HG03354 (cell line): ENCODE results near the gene CFAP20.
"Not testable (repeated sequence)": the region's sequence is repeated elsewhere in the genome, so short reads cannot be mapped to it uniquely, and the experiment has no call there.

Experiments used
- ATAC-seq: cut with Tn5 transposase; IDR thresholded peaks from one replicate; pipeline ENCODE4 v1.9.1; 2021; ENCODE audit warnings: mild to moderate bottlenecking; ENCODE audit not compliant: unreplicated experiment, poor library complexity, severe bottlenecking

The CFAP20 gene

DNA sequence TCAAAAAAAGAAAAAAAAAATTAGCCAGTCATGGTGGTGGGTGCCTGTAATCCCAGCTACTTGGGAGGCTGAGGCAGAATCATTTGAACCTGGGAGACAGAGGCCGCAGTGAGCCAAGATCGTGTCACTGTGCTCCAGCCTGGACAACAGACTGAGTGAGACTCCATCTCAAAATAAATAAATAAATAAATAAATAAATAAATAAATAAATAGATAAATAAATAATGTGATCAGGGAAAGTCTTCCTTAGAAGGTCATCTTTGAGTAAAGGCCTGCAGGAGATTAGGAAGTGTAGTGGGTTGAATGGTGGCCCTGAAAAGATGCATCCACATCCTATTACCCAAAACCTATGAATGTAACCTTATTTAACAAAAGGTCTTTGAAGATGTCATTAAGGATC is 56.1 kb downstream of the CFAP20 start:
- not testable (repeated sequence) for ATAC-seq

DNA sequence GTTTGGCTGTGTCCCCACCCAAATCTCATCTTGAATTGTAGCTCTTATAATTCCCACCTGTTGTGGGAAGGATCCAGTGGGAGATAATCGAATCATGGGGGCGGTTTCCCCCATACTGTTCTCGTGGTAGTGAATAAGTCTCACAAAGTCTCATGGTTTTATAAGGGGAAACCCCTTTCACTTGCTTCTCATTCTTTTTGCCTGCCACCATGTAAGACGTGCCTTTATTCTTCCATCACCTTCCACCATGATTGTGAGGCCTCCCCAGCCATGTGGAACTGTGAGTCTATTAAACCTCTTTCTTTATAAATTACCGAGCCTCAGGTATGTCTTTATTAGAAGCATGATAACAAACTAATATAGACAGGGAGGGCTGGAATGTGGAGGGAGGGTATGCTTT is 57.0 kb downstream of the CFAP20 start:
- not testable (repeated sequence) for ATAC-seq

DNA sequence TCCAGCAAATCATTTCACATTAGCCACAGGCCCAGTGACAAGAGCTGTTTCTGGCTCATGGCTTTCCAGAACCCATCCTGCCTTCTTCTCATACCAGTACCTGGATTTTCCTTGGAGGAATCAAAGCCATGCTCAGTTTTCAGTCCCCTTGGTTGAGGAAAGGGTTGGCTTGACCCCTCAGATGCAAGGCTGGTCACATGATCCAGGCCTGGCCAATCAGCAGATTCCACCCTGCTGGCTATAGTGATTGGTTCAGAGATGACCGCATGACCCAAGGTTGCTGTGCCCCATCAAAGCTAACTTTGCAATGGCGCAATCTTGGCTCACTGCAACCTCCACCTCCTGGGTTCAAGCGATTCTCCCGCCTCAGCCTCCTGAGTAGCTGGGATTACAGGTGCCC is 58.6 kb downstream of the CFAP20 start:
- ATAC-seq, result no peak
